HepG2 (cell line): ENCODE data around the gene ASGR1. TPM values are rescaled to one million over a fixed set of nuclear protein-coding genes. Genes with fewer than 3 reads are reported as not detected.

ENCODE experiments used
- ATAC-seq: fragments of 200-7000 bp; cut with Tn5 transposase; 3 replicates; pipeline ENCODE4 v1.9.1; 2020; ENCODE audit warnings: mild to moderate bottlenecking, moderate library complexity
- BruUV-seq: library from RNA; stranded (reverse); fragments of 400-500 nt; replicated peaks from 2 replicates; lab custom pipeline; 2021; lab: Mats Ljungman, UMichigan
- CTCF ChIA-PET: fragments of 300-600 bp; formaldehyde crosslinking; extraction: SDS; loops from one replicate; lab custom pipeline; 2021; ENCODE audit warnings: low total read pairs, inconsistent platforms, low intra/inter-chr PET ratio; lab: Yijun Ruan, JAX
- POLR2A ChIA-PET: fragments of 350-600 bp; sonication (Branson Sonifier 250); formaldehyde crosslinking; loops from one replicate; lab custom pipeline; 2020; ENCODE audit warnings: antibody characterized with exemption, inconsistent platforms; lab: Yijun Ruan, JAX
- DNase-seq: peaks from one replicate; pipeline ENCODE4 v3.0.0-alpha.2; 2015; ENCODE audit warnings: low spot score
- FAIRE-seq: peaks from 3 replicates; lab custom pipeline; 2011; peaks lifted over from hg19 to GRCh38; lab: Jason Lieb, UNC
- H2AFZ ChIP-seq: one replicate; pipeline ENCODE4 v1.6.1; 2011; ENCODE audit warnings: low read length, inconsistent platforms
- H3K27ac ChIP-seq: fragments of 300-600 bp; 3 replicates; pipeline ENCODE4 v1.8.0; 2011; ENCODE audit warnings: mixed run types, mild to moderate bottlenecking, mixed read lengths, low read length, inconsistent platforms; ENCODE audit not compliant: insufficient read depth; ENCODE audit errors: extremely low read length
- H3K27me3 ChIP-seq, 2 experiments: fragments of 200-600 bp in 1 of 2; 2 replicates in 1 of 2; 3 replicates in 1 of 2; pipeline versions ENCODE4 v1.6.0 to v1.8.0; 2011; ENCODE audit warnings: low read length in 2 of 2, mild to moderate bottlenecking in 2 of 2, moderate library complexity in 2 of 2, inconsistent platforms in 1 of 2; ENCODE audit not compliant: insufficient read depth in 2 of 2, control insufficient read depth in 1 of 2
- H3K36me3 ChIP-seq, 2 experiments: fragments of 200-600 bp in 1 of 2; replicated peaks in 1 of 2; 2 replicates in 1 of 2; 3 replicates in 1 of 2; pipeline versions ENCODE4 v1.5.1 to v1.8.0; 2011; ENCODE audit warnings: low read length in 2 of 2, inconsistent platforms in 1 of 2; ENCODE audit not compliant: insufficient read depth in 2 of 2, control insufficient read depth in 1 of 2
- H3K4me1 ChIP-seq: 2 replicates; pipeline ENCODE4 v1.5.1; 2012; ENCODE audit warnings: low read length, inconsistent platforms; ENCODE audit not compliant: insufficient read depth
- H3K4me2 ChIP-seq: 2 replicates; pipeline ENCODE4 v1.6.0; 2011; ENCODE audit warnings: low read depth, low read length, inconsistent platforms
- H3K4me3 ChIP-seq, 3 experiments: fragments of 200-600 bp in 1 of 3; sonication (generic), shearing (Covaris generic) in 1 of 3; replicated peaks in 1 of 3; 2 replicates each; pipeline ENCODE4 v1.5.1; 2011 to 2016; ENCODE audit warnings: low read length in 3 of 3, inconsistent platforms in 2 of 3, low read depth in 2 of 3, mild to moderate bottlenecking in 2 of 3, control low read depth in 1 of 3, mixed read lengths in 1 of 3; ENCODE audit not compliant: insufficient read depth in 1 of 3
- H3K79me2 ChIP-seq: one replicate; pipeline ENCODE4 v1.6.1; 2011; ENCODE audit warnings: low read length, inconsistent platforms; ENCODE audit not compliant: insufficient read depth
- H3K9ac ChIP-seq: 2 replicates; pipeline ENCODE4 v1.6.0; 2011; ENCODE audit warnings: mild to moderate bottlenecking, low read depth, low read length, inconsistent platforms; ENCODE audit not compliant: insufficient read depth
- H3K9me3 ChIP-seq: 2 replicates; pipeline ENCODE4 v1.5.1; 2012; ENCODE audit warnings: mild to moderate bottlenecking, low read length
- H4K20me1 ChIP-seq: 2 replicates; pipeline ENCODE4 v1.6.0; 2011; ENCODE audit warnings: inconsistent platforms, mild to moderate bottlenecking, low read length, moderate library complexity; ENCODE audit not compliant: insufficient read depth
- DMAP1 ChIP-seq: IDR thresholded peaks from 2 replicates; pipeline ENCODE4 v1.6.1; 2016
- MAZ ChIP-seq, 2 experiments: sonication (generic) in 1 of 2; formaldehyde crosslinking in 1 of 2; IDR thresholded peaks; 2 replicates each; pipeline versions ENCODE4 v1.5.0 to v1.6.1; 2012 to 2020; ENCODE audit warnings: low read depth in 2 of 2, mild to moderate bottlenecking in 2 of 2, borderline replicate concordance in 1 of 2, improper control_type of control experiment in 1 of 2, low read length in 1 of 2, missing genetic modification reagents in 1 of 2, moderate library complexity in 1 of 2
- MBNL3 ChIP-seq: fragments of 250-450 bp; sonication (Bioruptor Pico); conservative IDR thresholded peaks from 2 replicates; pipeline ENCODE4 v1.8.0; 2022; ENCODE audit warnings: mild to moderate bottlenecking, inconsistent platforms
- ZNF124 ChIP-seq: sonication (generic); formaldehyde crosslinking; IDR thresholded peaks from 2 replicates; pipeline ENCODE4 v1.4.0; 2020; ENCODE audit warnings: missing genetic modification reagents
- ZNF362 ChIP-seq: sonication (generic); formaldehyde crosslinking; IDR thresholded peaks from 2 replicates; pipeline ENCODE4 v1.4.0; 2020; ENCODE audit warnings: missing genetic modification reagents, mild to moderate bottlenecking, borderline replicate concordance
- WGBS: methylation state at CpG from one replicate; pipeline ENCODE4 v1.1.6; 2017; ENCODE audit warnings: low lambda C conversion rate; 5-methylcytosine and 5-hydroxymethylcytosine counted together
- in situ Hi-C: cut with HindIII; loops from 2 replicates; pipeline ENCODE4 v1.10.0; 2017; ENCODE audit warnings: low pct_unique_long_range_greater_than_20kb; ENCODE audit not compliant: extremely low pct_ligation_motif_present
- intact Hi-C: fragments of 100-400 bp; cut with micrococcal nuclease; formaldehyde crosslinking; loops from one replicate; pipeline ENCODE4 v1.10.0; 2022; ENCODE audit not compliant: unreplicated experiment
- polyA plus RNA-seq, 8 experiments: library from polyadenylated mRNA; depleted of rRNA in 3 of 8; stranded (reverse) in 7 of 8; unstranded in 1 of 8; fragments of >200 nt; fragmentation: Illumina TruSeq in 4 of 8; extraction: Trizol in 4 of 8; gene quantifications; 2 replicates each; pipeline versions ENCODE4 v1.2.1 to v1.2.3, GENCODE V29; 2011 to 2016; ENCODE audit warnings: low read depth in 4 of 8, missing spikeins in 1 of 8, mixed read lengths in 1 of 8; ENCODE audit not compliant: insufficient read depth in 1 of 8
- total RNA-seq, 5 experiments: library from RNA; depleted of rRNA; stranded (reverse); fragments of >200 nt; fragmentation: Illumina TruSeq; extraction: Trizol; gene quantifications; 2 replicates each; pipeline ENCODE4 v1.2.3, GENCODE V29; 2016; ENCODE audit warnings: low read depth in 1 of 5
- TF ChIP-seq, protein P1 (sequence below): sonication (generic); formaldehyde crosslinking; IDR thresholded peaks from 2 replicates; pipeline ENCODE4 v1.5.1; 2020; ENCODE audit warnings: missing genetic modification reagents, mild to moderate bottlenecking, borderline replicate concordance

Gene ASGR1
- total and polyA plus RNA-seq, 2 of the 13 experiments (the other 11 are each of a cell fraction or from before 2014, with no cell fraction given): 353 to 796 TPM

- no peak for FAIRE-seq
Observed at GRCh38 chr17:7190276-7190917, 11.2 kb upstream of the ASGR1 start.

More at GRCh38 chr17:7190276-7190917, 11.2 kb upstream of the ASGR1 start:
- peaks cover 46% of the 10 kb centered on the region for H3K4me1 ChIP-seq
- WGBS: 76% methylated on average over 10 of the region's 14 CpGs
- H2AFZ ChIP-seq: no peak overlapping the region
- H3K79me2 ChIP-seq: no peaks in the 10 kb centered on the region
- in situ Hi-C loops (no loop called here), intact Hi-C loops (no loop called here)
- DNase-seq: no peak
- no peak overlapping the region for H3K4me3 ChIP-seq
- H3K9me3 ChIP-seq: no peaks in the 10 kb centered on the region
- H3K4me2 ChIP-seq: no peak overlapping the region
- BruUV-seq: no TSS peak
- no peak overlapping the region for H3K9ac ChIP-seq
- H3K27me3 ChIP-seq: no peaks in the 10 kb centered on the region
- TF ChIP-seq MAZ (IDR thresholded peaks at IDR 0.05; ENCODE audit: borderline replicate concordance, low read depth, low read length): no peak
- no peak for TF ChIP-seq MAZ (CRISPR knock-in tag; IDR thresholded peaks at IDR 0.05; ENCODE audit: low read depth)
- TF ChIP-seq ZNF124 (CRISPR knock-in tag): no peak
- TF ChIP-seq MBNL3: no peak
- no peak for TF ChIP-seq ZNF362 (CRISPR knock-in tag)
- TF ChIP-seq, protein P1, sequence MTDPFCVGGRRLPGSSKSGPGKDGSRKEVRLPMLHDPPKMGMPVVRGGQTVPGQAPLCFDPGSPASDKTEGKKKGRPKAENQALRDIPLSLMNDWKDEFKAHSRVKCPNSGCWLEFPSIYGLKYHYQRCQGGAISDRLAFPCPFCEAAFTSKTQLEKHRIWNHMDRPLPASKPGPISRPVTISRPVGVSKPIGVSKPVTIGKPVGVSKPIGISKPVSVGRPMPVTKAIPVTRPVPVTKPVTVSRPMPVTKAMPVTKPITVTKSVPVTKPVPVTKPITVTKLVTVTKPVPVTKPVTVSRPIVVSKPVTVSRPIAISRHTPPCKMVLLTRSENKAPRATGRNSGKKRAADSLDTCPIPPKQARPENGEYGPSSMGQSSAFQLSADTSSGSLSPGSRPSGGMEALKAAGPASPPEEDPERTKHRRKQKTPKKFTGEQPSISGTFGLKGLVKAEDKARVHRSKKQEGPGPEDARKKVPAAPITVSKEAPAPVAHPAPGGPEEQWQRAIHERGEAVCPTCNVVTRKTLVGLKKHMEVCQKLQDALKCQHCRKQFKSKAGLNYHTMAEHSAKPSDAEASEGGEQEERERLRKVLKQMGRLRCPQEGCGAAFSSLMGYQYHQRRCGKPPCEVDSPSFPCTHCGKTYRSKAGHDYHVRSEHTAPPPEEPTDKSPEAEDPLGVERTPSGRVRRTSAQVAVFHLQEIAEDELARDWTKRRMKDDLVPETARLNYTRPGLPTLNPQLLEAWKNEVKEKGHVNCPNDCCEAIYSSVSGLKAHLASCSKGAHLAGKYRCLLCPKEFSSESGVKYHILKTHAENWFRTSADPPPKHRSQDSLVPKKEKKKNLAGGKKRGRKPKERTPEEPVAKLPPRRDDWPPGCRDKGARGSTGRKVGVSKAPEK: no peak
- no peak for TF ChIP-seq DMAP1 (CRISPR knock-in tag)
- H3K36me3 ChIP-seq: no peaks in the 10 kb centered on the region
- ChIA-PET CTCF (no interaction called here), POLR2A (interaction anchor here (1.5 kb wide), 1 partner anchor 24 kb away, joined by 3 read pairs; no protein-coding TSS in a partner anchor)
- no peak overlapping the region for H3K27ac ChIP-seq
- no peak for ATAC-seq
- H4K20me1 ChIP-seq: no peaks in the 10 kb centered on the region
